Natural killer cell (primary cell): Measurements from ENCODE around the gene DNM2. TPM values are rescaled to one million over a fixed set of nuclear protein-coding genes. Genes with fewer than 3 reads are reported as not detected.

Source experiments
- ATAC-seq, 3 donors: fragments of 150-1000 bp in 2 of 3; fragments of 200-7000 bp in 1 of 3; cut with Tn5 transposase; 1 replicate in 1 of 3; 2 replicates in 2 of 3; pipeline ENCODE4 v1.10.0; 2021; ENCODE audit warnings: mild to moderate bottlenecking in 2 of 3, moderate library complexity in 2 of 3
- DNase-seq, 2 donors: peaks; one replicate each; pipeline versions ENCODE4 v3.0.0 to v3.0.0-alpha.2; 2013 to 2021; ENCODE audit warnings: mixed read lengths in 1 of 2
- H3K27ac ChIP-seq: one replicate; pipeline ENCODE4 v1.5.1; 2013; ENCODE audit warnings: mild to moderate bottlenecking, low read length
- H3K27me3 ChIP-seq: one replicate; pipeline ENCODE4 v1.6.1; 2013; ENCODE audit warnings: low read length; ENCODE audit not compliant: control insufficient read depth, insufficient read depth
- H3K36me3 ChIP-seq: one replicate; pipeline ENCODE4 v1.6.1; 2013; ENCODE audit warnings: low read length; ENCODE audit not compliant: control insufficient read depth, insufficient read depth
- H3K4me1 ChIP-seq: one replicate; pipeline ENCODE4 v1.6.1; 2013; ENCODE audit warnings: low read length; ENCODE audit not compliant: control insufficient read depth, insufficient read depth
- H3K4me3 ChIP-seq: one replicate; pipeline ENCODE4 v1.5.1; 2013; ENCODE audit warnings: low read length
- H3K9me3 ChIP-seq: one replicate; pipeline ENCODE4 v1.6.1; 2013; ENCODE audit warnings: low read length; ENCODE audit not compliant: control insufficient read depth, insufficient read depth
- H3K27ac Mint-ChIP-seq, 2 donors: one replicate each; pipeline ENCODE4 v1.8.0; 2022; ENCODE audit warnings: mild to moderate bottlenecking in 2 of 2, mixed read lengths in 2 of 2, moderate library complexity in 1 of 2
- H3K27me3 Mint-ChIP-seq, 2 donors: one replicate each; pipeline ENCODE4 v1.8.0; 2022; ENCODE audit warnings: low read depth in 2 of 2, mixed read lengths in 2 of 2
- H3K36me3 Mint-ChIP-seq: one replicate; pipeline ENCODE4 v1.8.0; 2022; ENCODE audit warnings: mixed read lengths
- H3K4me1 Mint-ChIP-seq, 2 donors: one replicate each; pipeline ENCODE4 v1.8.0; 2022; ENCODE audit warnings: mixed read lengths in 2 of 2
- H3K4me3 Mint-ChIP-seq: one replicate; pipeline ENCODE4 v1.8.0; 2022; ENCODE audit warnings: mild to moderate bottlenecking, moderate library complexity, mixed read lengths
- H3K9me3 Mint-ChIP-seq, 2 donors: one replicate each; pipeline ENCODE4 v1.8.0; 2022; ENCODE audit warnings: mixed read lengths in 2 of 2
- CTCF ChIP-seq: fragments of 200-600 bp; IDR thresholded peaks from one replicate; pipeline ENCODE4 v1.8.0; 2022; ENCODE audit warnings: antibody characterized with exemption
- WGBS: methylation state at CpG from one replicate; pipeline ENCODE4 v1.1.7; 2013; ENCODE audit warnings: missing lambda C conversion rate; ENCODE audit not compliant: insufficient coverage; 5-methylcytosine and 5-hydroxymethylcytosine counted together
- intact Hi-C: fragments of 100-400 bp; cut with micrococcal nuclease; formaldehyde crosslinking; loops from one replicate; pipeline ENCODE4 v1.14.2; 2022
- total RNA-seq, 4 donors: library from RNA; stranded (reverse); fragments of 120-200 nt in 1 of 4; gene quantifications; one replicate each; pipeline versions ENCODE4 v1.2.3 to v1.2.4, GENCODE V29; 2013 to 2022

DNM2 gene
- total RNA-seq, 3 donors from 2014 or later (not counting 1 experiment from before 2014, with no cell fraction given) = 419 to 491 (median 428) TPM

- H3K27ac ChIP-seq = no peak overlapping the region
- Mint-ChIP-seq H3K36me3 (no peaks in the 10 kb centered on the region), H3K4me1 (peaks cover 8 to 12% of the 10 kb centered on the region in 2 donors), H3K4me3 (no peak overlapping the region), H3K27ac (no peak overlapping the region), H3K27me3 (no peaks in the 10 kb centered on the region), H3K9me3 (no peaks in the 10 kb centered on the region)
- no peaks in the 10 kb centered on the region for H3K9me3 ChIP-seq
- H3K27me3 ChIP-seq = no peaks in the 10 kb centered on the region
- no peak for TF ChIP-seq CTCF
- H3K36me3 ChIP-seq = peaks cover 45% of the 10 kb centered on the region
- H3K4me3 ChIP-seq = no peak overlapping the region
- H3K4me1 ChIP-seq = peaks cover 12% of the 10 kb centered on the region
- intact Hi-C loops = no loop called here
- 94% methylated on average over 29 of the region's 33 CpGs for WGBS
- DNase-seq (no peak), ATAC-seq (no peak)
Measured at GRCh38 chr19:10830931-10831779, 113.3 kb downstream of the DNM2 start.

GRCh38 chr19:10831987-10832938 lies 114.4 kb downstream of the DNM2 start:
- H3K36me3 ChIP-seq = peaks cover 35% of the 10 kb centered on the region
- Mint-ChIP-seq H3K4me1 (peaks cover 14 to 18% of the 10 kb centered on the region in 2 donors), H3K9me3 (no peaks in the 10 kb centered on the region), H3K27me3 (no peaks in the 10 kb centered on the region), H3K27ac (peak overlapping the region; percentile 38 to 75), H3K4me3 (no peak overlapping the region), H3K36me3 (no peaks in the 10 kb centered on the region)
- H3K4me3 ChIP-seq = no peak overlapping the region
- no peaks in the 10 kb centered on the region for H3K27me3 ChIP-seq
- peaks cover 23% of the 10 kb centered on the region for H3K4me1 ChIP-seq
- no peaks in the 10 kb centered on the region for H3K9me3 ChIP-seq
- ATAC-seq = no peak
- no peak for DNase-seq
- 91% methylated on average over 28 of the region's 28 CpGs for WGBS
- intact Hi-C loops = no loop called here
- TF ChIP-seq CTCF = no peak
- H3K27ac ChIP-seq = no peak overlapping the region

- intact Hi-C loops = no loop called here
- H3K9me3 Mint-ChIP-seq = no peaks in the 10 kb centered on the region
- Histone ChIP-seq H3K4me1 (peaks cover 23% of the 10 kb centered on the region), H3K27ac (no peak overlapping the region), H3K9me3 (no peaks in the 10 kb centered on the region), H3K27me3 (no peaks in the 10 kb centered on the region), H3K4me3 (no peak overlapping the region), H3K36me3 (peaks cover 35% of the 10 kb centered on the region)
- H3K27me3 Mint-ChIP-seq = no peaks in the 10 kb centered on the region
- DNase-seq = no peak
- H3K4me3 Mint-ChIP-seq = no peak overlapping the region
- 94% methylated on average over 20 of the region's 20 CpGs for WGBS
- H3K4me1 Mint-ChIP-seq = peaks cover 14 to 18% of the 10 kb centered on the region in 2 donors
- H3K36me3 Mint-ChIP-seq = no peaks in the 10 kb centered on the region
- no peak overlapping the region for H3K27ac Mint-ChIP-seq
- no peak for TF ChIP-seq CTCF
- ATAC-seq = no peak
Measured at GRCh38 chr19:10832939-10833296, 115.0 kb downstream of the DNM2 start.
